ENCODE results near the gene CDX4.

The CDX4 gene

GRCh38 chrX:73446831-73447230 lies at the start of gene CDX4:
TSS of gene CDX4 (plus strand) at chrX:73447053. CDS start at chrX:73447254, 201 bp downstream.
- TF ChIP-seq CTCF (conservative IDR thresholded peaks at IDR 0.05; ENCODE audit: control insufficient read depth, insufficient read depth, low read depth, low read length), result no peak
- no peak for DNase-seq (ENCODE audit: low read depth)
- no peak within 1 kb of the TSS for H3K4me3 ChIP-seq (ENCODE audit: control insufficient read depth, low read depth, low read length)

GRCh38 chrX:73398185-73398914 lies 48.5 kb upstream of the CDX4 start:
- H3K4me3 ChIP-seq (ENCODE audit: control insufficient read depth, low read depth, low read length), result no peak overlapping the region
- no peak for TF ChIP-seq CTCF (conservative IDR thresholded peaks at IDR 0.05; ENCODE audit: control insufficient read depth, insufficient read depth, low read depth, low read length)
- no peak for DNase-seq (ENCODE audit: low read depth)

- no peak for DNase-seq (ENCODE audit: low read depth)
- no peak for TF ChIP-seq CTCF (conservative IDR thresholded peaks at IDR 0.05; ENCODE audit: control insufficient read depth, insufficient read depth, low read depth, low read length)
These were observed 46.6 kb upstream of the CDX4 start for GRCh38 chrX:73400136-73400748.

GRCh38 chrX:73401591-73402266 lies 45.1 kb upstream of the CDX4 start:
- TF ChIP-seq CTCF (conservative IDR thresholded peaks at IDR 0.05; ENCODE audit: control insufficient read depth, insufficient read depth, low read depth, low read length), result no peak
- no peak for DNase-seq (ENCODE audit: low read depth)

More at GRCh38 chrX:73400136-73400748, 46.6 kb upstream of the CDX4 start:
- no peak overlapping the region for H3K4me3 ChIP-seq (ENCODE audit: control insufficient read depth, low read depth, low read length)

GRCh38 chrX:73412930-73413329 lies 33.9 kb upstream of the CDX4 start:
- no peak overlapping the region for H3K4me3 ChIP-seq (ENCODE audit: control insufficient read depth, low read depth, low read length)
- TF ChIP-seq CTCF (conservative IDR thresholded peaks at IDR 0.05; ENCODE audit: control insufficient read depth, insufficient read depth, low read depth, low read length), result no peak
- no peak for DNase-seq (ENCODE audit: low read depth)

More at GRCh38 chrX:73401591-73402266, 45.1 kb upstream of the CDX4 start:
- no peak overlapping the region for H3K4me3 ChIP-seq (ENCODE audit: control insufficient read depth, low read depth, low read length)

- TF ChIP-seq CTCF (conservative IDR thresholded peaks at IDR 0.05; ENCODE audit: control insufficient read depth, insufficient read depth, low read depth, low read length), result no peak
- H3K4me3 ChIP-seq (ENCODE audit: control insufficient read depth, low read depth, low read length), result no peak overlapping the region
- no peak for DNase-seq (ENCODE audit: low read depth)
These were observed 500 bp downstream of the CDX4 start for GRCh38 chrX:73447311-73447794.
